NCI-H345 (cell line): ENCODE measurements around the gene DKKL1.
"Not testable (repeated sequence)": the region's sequence is repeated elsewhere in the genome, so short reads cannot be mapped to it uniquely, and the experiment has no call there.

Experiments used
- DNase-seq: peaks from one replicate; lab custom pipeline; 2025; lab: John Stamatoyannopoulos, UW

DKKL1 gene

DNA sequence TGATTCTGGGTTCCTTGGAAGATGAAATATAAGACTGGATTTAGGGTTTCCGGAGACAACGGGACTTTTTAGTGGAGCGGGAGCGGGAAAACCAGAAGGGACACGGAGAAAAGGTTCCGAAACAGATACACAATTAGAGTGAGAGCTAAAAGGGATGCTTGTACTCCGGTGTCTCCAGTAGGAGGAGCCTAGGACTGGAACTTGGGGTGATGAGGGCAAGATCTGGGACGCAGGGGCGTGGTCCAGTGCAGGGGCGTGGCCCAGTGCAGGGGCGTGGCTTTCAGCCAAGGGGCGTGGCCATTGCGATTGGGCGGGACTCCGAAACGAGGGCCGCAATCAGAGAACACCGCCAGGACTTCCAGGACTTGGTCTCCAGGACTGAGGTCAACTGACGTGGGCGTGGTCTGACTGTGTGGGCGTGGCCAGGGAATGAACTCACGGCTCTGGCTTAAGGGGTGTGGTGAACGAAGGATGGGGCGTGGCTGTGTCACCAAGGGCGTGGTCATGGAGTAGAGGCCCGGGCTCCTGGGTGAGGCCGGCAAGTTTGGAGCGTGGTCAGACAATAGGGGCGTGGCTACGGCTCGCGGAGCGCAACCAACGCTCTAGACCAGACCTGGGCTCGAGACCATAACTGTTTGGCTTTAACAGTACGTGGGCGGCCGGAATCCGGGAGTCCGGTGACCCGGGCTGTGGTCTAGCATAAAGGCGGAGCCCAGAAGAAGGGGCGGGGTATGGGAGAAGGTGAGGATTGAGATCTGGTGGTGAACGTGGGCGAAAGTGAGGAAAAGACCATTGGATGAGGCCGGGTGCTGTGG lies at the start of gene DKKL1:
Gene DKKL1, plus strand, starts transcription at position 610 of the 815 bp plus-strand sequence. Its CDS starts 122 bp downstream, at position 732.
- no peak for DNase-seq

- DNase-seq, result no peak
Observed at GRCh38 chr19:49315111-49315510, 48.6 kb upstream of the DKKL1 start.

GRCh38 chr19:49316284-49316683 lies 47.4 kb upstream of the DKKL1 start:
- no peak for DNase-seq

DNA sequence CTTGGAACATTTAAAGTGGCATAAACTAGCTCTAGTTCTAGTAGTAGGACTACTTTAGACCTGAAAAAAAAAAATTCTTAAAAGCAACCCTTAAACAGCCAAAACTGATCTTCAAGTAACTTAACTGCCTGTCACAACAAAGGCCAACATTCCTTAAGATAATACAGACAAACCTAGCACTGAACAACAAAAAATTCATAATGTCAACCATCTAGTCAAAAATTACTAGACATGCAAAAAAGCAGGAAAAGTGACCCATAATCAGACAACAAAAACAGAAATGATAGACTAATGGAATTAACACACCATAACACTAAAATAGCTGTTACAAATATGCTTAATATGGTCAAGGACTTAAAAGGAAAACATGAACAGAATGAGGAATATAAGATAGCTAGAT lies 45.4 kb upstream of the DKKL1 start:
- DNase-seq, result no peak

GRCh38 chr19:49324801-49325576 lies 38.7 kb upstream of the DKKL1 start, which contains the start of gene SLC6A16:
TSS of gene SLC6A16 (minus strand) at chr19:49325191. CDS start at chr19:49311347, 13,844 bp downstream.
- DNase-seq, result no peak

GRCh38 chr19:49325756-49326155 lies 37.9 kb upstream of the DKKL1 start:
- not testable (repeated sequence) for DNase-seq

- no peak for DNase-seq
Observed at GRCh38 chr19:49326165-49326704, 37.4 kb upstream of the DKKL1 start.

- no peak for DNase-seq
Observed at GRCh38 chr19:49327878-49328544, 35.7 kb upstream of the DKKL1 start.

DNA sequence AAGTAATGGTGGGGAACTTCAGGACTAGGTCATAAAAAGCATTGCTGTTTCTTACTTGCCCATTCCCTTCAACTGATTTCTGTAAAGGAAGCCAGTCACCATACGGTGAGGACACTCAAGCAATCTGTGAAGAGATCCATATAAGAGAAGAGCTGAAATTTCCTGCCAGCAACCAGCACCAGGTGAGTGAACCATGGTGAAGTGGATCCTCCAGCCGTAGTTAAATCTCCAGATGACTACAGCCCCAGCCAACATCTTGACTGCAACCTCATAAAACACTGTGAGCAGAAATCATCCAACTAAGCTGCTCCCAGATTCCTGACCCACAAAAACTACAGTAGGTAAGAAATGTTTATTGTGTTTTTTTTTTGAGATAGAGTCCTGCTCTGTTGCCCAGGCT lies 34.9 kb upstream of the DKKL1 start:
- no peak for DNase-seq

DNA sequence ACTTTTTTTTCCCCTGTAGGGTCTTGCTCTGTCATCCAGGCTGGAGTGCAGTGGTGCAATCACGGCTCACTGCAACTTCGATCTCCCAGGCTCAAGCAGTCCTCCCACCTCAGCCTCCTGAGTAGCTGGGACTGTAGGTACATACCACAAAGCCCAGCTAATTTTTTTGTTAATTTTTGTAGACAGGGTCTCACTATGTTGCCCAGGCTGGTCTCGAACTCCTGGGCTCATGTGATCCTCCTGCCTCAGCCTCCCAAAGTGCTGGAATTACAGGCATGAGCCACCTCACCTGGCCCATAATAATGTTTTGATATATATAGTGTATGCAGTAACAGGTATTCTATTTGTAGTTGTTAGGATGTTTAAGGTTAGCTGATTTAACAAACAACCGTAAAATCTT lies 32.5 kb upstream of the DKKL1 start:
- not testable (repeated sequence) for DNase-seq

DNA sequence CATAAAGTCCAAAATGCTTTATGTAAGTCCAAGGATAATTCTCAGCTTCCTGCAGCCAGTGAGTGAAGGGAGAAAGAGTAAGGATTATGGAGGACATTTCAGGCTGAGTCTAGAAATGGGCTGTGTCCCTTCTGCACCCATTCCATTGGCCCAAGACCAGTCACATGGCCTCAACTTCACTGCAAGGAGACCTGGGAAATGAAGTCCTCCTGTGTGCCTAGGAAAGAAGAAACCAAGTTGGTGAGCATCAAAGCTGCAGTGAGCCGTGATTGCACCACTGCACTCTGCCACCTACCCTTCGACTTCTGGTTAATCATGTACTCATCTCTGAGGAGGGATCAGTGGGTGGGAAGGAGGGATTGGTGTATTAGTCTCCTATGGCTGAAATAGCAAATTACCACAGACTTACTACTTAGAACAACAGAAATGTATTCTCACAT lies 32.0 kb upstream of the DKKL1 start:
- no peak for DNase-seq

DNA sequence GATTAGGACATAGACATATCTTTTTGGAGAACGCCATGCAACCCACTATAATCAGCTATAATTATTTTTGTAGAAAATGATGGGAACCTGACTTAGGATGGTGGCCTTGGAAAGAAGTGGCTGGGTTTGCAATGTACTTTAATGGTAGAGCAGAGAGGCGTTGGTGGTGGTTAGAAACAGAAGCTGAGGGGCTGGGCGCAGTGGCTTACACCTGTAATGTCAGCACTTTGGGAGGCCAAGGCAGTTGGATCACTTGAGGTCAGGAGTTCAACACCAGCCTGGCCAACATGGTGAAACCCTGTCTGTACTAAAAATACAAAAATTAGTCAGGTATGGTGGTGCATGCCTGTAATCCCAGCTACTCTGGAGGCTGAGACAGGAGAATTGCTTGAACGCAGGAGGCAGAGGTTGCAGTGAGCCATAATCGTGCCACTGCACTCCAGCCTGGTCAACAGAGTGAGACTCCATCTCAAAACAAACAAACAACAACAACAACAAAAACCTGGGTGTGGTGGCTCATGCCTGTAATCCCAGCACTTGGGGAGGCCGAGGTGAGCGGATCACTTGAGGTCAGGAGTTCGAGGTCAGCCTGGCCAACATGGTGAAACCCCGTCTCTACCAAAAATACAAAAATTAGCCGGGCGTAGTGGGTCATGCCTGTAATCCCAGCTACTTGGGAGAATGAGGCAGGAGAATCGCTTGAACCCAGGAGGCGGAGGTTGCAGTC lies 30.8 kb upstream of the DKKL1 start:
- DNase-seq, result not testable (repeated sequence)

DNA sequence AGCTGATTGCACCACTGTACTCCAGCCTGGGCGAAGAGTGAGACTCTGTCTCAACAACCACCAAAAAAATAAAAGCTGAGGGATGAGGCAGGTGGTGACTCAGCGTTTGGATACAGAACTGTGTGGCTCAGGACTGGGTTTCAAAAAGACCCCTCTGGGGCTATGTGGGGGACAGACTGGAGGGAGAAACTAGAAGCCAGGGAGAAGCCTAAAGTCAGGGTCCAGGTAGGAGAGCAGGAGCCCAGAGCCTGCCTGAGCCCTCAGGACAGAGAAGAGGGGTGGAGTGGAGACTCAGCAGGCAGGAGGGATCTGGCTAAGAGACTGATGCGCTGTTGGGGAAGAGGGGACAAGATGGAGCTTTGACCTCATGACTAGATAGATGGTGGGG lies 30.3 kb upstream of the DKKL1 start:
- DNase-seq, result no peak

- DNase-seq, result no peak
Observed at GRCh38 chr19:49333811-49334288, 29.8 kb upstream of the DKKL1 start.

- DNase-seq, result no peak
Observed at GRCh38 chr19:49335071-49335783, 28.4 kb upstream of the DKKL1 start, which contains the start of gene CD37. TSS of gene CD37 (plus strand) at chr19:49335406. CDS start at chr19:49335541, 135 bp downstream.

GRCh38 chr19:49335784-49336481 lies 27.7 kb upstream of the DKKL1 start:
- DNase-seq, result no peak

GRCh38 chr19:49336482-49337266 lies 27.0 kb upstream of the DKKL1 start:
- no peak for DNase-seq

DNA sequence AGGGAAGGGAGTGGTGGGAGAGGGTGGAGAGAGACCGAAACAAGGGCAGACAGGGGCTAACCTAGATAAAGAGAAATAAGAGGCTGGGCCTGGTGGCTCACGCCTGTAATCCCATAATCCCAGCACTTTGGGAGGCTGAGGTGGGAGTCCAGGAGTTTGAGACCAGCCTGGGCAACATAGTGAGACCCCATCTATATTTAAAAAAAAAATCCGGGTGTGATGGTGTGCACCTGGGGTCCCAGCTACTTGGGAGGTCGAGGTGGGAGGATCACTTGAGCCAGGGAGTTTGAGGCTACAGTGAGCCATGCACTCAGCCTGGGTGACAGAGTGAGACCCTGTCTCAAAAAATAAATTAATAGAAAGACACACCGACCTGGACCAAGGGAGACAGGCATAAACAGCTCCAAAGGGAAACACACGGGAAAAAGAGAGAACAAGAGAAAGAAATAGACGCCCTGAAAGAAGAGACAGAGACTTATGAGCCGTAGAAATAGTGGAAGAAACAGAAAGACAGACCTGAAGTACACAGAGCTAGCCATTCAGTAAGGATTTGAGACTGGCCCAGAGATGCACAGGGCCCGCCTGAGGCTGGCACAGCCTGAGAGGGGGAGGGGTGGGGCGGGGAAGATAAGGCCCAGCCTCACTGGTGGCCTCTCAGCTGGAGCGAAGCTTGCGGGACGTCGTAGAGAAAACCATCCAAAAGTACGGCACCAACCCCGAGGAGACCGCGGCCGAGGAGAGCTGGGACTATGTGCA lies 26.2 kb upstream of the DKKL1 start:
- DNase-seq, result no peak
